Stimulated activated CD8-positive, alpha-beta memory T cell treated with anti-CD3 and anti-CD28 coated beads, Interleukin-2, amount 100 ng/mL, for 1 hour (primary cell): Measurements from ENCODE around the gene SUMO2.
"Not testable (repeated sequence)": the region's sequence is repeated elsewhere in the genome, so short reads cannot be mapped to it uniquely, and the experiment has no call there.

Source experiments
- DNase-seq, 2 donors: peaks; one replicate each; pipeline ENCODE4 v3.0.0-alpha.2; 2020; ENCODE audit warnings: low read depth in 2 of 2

Gene SUMO2

DNA sequence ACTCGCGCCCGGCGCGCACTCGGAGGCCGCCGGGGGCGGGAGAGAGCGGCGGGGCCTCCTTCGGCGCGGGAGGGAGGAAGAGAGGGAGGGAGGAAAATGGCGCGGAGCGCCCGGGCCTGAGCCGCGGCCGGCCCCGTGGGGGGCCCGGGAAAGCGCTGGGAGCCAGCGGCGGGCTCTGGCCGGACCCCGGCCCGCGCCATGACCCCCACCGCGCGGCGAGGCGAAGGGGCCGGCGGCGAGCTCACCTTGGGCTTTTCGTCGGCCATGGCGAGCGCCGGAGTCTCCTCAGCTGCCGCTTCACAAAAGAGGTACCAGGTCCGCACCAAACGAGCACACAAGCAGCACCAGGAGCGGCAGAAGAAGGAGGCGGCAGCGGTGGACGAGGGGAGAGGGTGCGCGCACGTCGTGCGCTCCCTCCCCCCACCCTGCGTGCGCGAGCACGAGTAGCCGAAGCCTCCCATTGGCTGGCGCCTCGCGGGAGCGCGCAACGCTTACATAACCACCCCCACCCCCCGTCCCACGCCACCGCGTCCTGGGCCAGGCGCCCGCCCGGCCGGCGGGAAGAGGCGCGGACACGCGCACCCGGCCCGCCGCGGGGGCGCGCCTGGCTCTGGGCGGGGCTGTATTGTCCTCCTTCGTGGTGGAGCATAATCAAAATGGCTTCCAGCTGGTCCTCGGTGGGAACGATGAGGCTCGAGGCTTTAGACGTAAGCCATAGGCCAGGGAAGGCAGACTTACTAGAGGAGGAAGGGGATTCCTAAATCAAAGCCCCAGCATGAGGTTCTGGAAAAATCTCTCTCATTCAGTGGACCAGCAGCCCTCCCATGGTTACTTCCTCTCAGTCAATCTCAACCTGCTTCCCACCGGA lies at the start of gene SUMO2:
SUMO2 (minus strand) TSS at position 391 of the 868 bp plus-strand sequence; CDS start at position 266, 125 bp downstream.
- peak; percentile 90 to 93 for DNase-seq

DNA sequence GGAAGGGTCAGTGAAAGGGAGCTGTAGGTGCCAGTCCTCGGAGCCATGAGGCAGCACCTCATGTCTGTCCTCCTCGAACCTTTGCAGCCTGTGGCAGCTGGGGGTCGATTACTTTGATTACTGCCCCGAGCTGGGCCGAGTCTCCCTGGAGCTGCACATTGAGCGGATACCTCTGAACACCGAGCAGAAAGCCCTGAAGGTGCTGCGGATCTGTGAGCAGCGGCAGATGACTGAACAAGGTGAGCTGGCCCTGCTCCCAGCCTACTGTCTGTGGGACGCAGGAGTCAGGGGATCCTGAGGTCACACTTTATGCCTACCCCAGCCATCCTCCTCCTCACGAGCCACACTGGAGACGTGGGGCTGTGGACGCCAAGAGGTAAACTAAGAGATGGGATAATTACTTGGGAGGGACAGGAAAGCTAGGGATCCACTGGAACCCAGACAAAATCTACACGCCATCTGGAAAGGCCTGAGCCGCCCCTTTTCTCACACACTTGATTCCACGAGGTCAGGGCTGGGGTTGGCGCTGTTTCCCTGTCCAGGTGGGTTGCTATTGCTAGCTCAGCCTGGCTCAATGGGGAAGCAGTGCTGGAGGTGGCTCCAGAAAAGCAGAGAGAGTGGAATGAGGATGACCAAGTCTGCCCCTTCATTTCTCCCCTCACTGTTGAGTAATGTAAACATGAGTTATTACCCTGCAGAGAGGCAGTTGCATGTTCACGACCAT lies 49.1 kb upstream of the SUMO2 start:
- DNase-seq = no peak

GRCh38 chr17:75231071-75231470 lies 48.3 kb upstream of the SUMO2 start:
- DNase-seq = no peak

DNA sequence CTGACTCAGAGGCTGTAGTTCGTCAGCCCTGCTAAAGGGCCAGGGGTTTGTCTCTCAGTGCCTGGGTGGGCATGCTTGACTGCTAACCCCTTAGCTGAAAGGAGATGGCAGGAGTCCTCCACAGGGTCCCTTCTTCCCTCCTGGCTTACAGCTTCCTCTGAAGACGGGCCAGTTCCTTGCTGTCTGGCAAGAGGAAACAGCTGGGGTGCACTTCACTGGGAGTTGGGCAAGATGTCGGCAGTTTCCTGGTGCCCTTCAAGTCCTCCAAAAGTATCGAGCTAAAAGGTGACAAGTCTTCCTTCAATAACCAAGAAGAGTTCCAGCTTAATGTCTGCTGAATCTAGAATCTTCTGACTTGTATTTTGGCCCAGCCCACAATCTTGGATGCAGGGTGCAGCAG lies 46.1 kb upstream of the SUMO2 start:
- no peak for DNase-seq

DNA sequence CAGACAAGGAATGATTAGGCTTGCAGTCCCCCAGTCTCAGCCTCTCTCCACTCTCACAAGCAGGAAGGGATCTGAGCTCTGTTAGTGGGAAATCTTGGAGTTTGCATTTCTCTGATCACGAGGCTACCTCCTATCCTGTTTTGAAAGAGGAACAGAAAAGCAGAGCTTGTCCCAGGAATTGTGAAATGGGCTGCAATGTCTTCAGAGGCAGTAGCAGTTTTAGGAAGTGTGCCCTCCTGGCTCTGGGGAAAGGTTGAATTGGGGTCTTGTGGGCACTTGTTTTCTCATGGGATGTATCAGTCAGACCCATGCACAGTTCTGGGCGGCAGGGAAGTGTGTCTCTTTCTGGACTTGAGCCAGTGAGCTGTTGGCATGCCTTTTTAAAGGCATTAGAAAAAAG lies 45.5 kb upstream of the SUMO2 start:
- no peak for DNase-seq

GRCh38 chr17:75227729-75228128 lies 45.0 kb upstream of the SUMO2 start:
- no peak for DNase-seq

DNA sequence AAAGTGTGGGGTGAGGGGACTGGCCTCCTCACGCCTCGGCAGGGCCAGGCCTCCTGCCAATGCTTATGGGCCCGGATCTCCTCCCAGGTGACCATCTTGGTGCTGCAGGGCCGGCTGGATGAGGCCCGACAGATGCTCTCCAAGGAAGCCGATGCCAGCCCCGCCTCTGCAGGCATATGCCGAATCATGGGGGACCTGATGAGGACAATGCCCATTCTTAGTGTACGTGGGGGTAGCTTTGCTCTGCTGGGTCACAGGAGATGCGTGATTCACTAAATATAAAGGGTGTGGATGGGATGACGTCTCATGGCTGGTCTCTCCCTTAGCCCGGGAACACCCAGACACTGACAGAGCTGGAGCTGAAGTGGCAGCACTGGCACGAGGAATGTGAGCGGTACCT lies 42.3 kb upstream of the SUMO2 start:
- DNase-seq = no peak

DNA sequence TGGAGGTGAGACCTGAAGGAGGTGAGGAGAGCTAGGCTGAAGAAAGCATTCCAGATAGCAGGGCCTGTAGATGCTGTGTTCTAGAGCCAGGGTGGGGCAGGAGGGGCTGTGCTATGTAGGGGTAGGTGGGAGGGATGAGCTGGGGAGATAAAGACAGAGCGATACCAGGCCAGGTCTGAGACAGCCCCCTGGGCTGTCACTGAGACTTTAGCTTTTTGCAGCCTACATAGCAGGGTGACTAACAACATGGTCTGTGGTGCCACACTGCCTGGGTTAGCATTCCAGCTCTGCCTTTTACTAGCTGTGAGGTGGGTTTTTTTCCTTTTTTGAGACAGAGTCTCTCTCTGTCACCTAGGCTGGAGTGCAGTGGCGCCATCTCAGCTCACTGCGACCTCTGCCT lies 37.1 kb upstream of the SUMO2 start:
- no peak for DNase-seq

DNA sequence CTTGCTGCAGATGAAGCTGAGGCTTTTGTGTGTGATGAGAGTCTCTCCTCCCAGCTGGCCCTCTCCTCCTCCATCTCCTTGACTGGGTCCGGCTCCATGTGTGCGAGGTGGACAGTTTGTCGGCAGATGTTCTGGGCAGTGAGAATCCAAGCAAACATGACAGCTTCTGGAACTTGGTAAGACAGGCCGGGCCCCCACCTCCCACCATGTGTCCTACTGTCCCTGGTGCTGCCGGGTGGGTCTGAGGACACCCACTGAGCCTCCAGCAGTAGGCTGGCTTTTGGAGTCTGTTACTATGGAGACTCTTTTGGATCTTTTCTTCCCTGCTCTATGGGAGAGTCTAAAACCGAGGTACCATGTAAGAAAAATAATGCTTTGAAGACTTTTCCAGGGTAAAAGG lies 35.4 kb upstream of the SUMO2 start:
- no peak for DNase-seq

GRCh38 chr17:75209061-75209460 lies 26.3 kb upstream of the SUMO2 start:
- no peak for DNase-seq

GRCh38 chr17:75208161-75208560 lies 25.4 kb upstream of the SUMO2 start:
- no peak for DNase-seq

DNA sequence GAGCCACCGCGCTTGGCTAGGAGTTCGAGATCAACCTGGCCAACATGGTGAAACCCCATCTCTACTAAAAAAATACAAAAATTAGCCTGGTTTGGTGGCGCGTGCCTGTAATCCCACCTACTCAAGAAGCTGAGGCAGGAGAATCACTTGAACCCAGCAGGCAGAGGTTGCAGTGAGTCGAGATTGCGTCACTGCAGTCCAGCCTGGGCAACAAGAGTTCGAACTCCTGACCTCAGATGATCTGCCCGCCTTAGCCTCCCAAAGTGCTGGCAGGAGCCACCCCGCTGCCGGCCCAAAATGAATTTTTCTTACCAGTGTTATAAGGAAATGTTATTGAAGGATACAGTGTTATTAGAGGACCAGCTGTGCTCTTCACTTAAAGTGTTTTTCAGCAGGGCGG lies 25.0 kb upstream of the SUMO2 start:
- DNase-seq = no peak

DNA sequence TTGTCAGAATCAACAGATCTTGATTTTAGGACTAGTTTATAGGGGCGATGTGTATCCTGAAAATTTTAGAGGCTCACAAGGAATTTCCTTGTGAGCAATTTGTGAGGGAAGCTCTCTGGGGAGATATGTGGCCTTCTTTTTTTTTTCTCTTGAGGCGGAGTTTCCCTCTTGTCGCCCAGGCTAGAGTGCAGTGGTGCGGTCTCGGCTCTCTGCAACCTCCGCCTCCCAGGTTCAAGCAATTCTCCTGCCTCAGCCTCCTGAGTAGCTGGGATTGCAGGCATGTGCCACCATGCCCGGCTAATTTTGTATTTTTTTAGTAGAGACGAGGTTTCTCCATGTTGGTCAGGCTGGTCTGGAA lies 24.3 kb upstream of the SUMO2 start:
- not testable (repeated sequence) for DNase-seq

DNA sequence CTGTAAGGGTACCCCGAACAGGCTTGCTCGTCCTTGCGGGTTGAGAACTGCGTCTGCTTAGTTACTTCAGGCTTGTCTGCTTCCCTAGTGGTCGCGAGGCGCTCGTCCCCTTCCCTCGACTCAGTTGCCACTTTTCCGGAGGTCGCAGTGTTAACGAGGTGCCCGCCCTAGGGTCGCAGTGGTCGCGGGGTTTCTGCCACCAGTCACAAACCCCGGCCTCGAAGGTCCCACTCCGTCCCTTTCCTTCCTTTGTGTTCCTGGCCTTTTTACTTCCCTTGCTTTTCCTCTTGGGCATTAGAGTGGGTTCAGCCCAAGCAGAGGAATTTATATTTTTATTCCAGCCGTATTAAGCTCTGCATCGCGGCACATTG lies 23.0 kb upstream of the SUMO2 start:
- DNase-seq = no peak

DNA sequence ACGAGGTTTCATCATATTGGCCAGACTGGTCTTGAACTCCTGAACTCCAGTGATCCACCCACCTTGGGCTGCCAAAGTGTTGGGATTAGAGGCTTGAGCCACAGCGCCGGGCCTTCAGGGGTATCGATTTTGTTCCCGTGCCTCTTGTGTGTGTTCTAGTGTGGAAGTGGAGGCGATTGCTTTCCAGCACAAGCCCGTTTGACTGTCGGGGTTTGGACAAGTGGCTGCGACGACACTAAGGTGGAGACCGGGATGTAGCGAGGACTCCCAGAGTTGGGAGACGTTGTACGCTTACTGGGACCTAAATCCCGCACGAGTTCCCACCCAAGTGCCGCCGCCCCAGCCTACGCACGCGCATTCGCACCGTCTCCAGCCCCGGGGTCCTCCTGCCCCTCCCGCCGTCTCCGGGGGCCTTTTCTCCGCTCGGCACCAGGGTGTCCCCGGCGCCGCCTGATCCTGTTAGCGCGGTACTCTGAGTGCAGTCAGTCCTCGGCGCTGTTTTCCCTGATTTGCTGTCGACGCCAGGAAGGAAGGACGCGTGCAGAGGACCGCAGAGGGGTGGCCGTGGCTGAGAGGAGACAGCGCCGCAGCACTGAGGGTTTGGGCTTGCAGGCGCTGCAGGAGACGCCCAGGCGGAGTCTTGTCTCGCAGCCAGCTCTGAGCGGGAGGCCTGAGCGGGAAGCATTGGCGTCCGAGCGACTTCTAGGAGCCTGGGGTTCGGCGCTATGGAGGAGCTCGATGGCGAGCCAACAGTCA lies 22.5 kb upstream of the SUMO2 start, which contains the start of gene NUP85:
NUP85 (plus strand) TSS at position 643 of the 756 bp plus-strand sequence; CDS start at position 726, 83 bp downstream.
- peak; percentile 80 to 89 for DNase-seq

DNA sequence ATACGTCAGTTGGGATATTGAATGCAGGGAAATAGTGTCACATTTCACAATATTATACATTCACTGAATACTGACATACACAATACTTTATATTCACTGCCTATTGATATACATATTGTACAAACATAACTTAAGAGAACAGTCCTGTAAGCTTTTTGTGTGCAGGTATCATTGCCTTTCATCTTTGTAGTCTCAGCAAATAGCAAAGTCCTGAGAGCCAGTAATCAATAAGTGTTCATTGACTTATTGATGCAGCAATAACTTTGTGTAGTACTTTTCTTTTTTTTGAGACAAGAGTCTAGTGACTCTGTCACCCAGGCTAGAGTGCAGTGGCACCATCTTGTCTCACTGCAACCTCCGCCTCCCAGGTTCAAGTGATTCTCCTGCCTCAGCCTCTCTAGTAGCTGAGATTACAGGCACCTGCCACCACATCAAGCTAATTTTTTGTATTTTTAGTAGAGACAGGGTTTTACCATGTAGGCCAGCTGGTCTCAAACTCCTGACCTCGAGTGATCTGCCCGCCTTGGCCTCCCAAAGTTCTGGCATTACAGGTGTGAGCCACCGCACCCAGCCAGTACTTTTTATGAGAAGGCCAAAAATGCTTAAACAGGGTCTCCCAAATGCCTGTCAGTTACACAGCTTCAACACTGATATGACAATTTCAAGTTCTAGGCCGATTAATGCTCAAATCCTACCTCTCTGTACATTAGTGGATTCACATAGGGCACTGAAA lies 17.3 kb upstream of the SUMO2 start:
- DNase-seq = no peak

- DNase-seq = no peak
Measured at GRCh38 chr17:75194879-75195278, 12.1 kb upstream of the SUMO2 start.

GRCh38 chr17:75191584-75191983 lies 8.8 kb upstream of the SUMO2 start:
- DNase-seq = no peak

- no peak for DNase-seq
Measured at GRCh38 chr17:75188614-75189013, 5.9 kb upstream of the SUMO2 start.

DNA sequence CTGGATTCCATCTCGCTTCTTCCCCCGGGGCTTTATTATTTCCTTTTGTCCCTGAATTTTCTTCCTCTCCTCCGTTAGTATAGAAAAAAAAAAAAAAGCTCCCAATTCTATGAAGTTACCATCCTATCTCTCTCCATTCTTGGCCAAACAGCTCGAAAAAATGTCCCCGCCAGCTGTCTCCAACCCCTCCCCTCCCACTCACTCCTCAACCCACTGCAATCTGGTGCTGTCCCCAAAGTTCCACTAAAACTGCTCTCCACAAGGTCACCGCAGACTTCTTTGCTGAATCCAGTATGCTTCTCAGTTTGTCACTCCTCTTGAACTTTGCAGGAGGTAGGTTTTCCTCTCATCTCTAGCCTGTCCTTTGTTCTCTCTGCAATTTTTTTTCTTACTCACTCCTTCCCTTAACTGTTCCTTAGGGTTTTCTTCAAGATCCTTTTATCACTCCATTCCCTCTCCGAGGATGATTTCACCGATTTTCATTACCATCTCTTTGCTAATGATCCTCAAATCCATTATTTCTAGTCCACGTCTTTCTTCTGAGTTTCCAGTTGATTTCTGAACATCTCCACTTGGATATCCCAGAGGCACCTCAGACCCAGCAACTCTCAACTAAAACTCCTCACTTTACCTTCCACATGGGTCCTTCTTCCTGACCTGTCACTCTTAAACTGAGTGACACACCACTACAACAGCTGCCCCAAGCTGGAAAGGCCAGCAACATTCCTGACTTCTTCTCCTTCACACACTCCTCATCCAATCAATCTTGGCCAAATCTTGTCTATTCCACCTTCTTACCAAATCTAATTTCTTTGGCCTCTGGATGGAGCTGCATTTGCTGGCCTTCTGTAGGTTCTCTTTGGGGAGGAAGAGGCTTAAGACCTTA lies 1.5 kb upstream of the SUMO2 start:
- no peak for DNase-seq

- no peak for DNase-seq
Measured at GRCh38 chr17:75182319-75182568, 515 bp downstream of the SUMO2 start.
